Bronchial epithelial cell (primary cell): Measurements from ENCODE around the gene RGS19. TPM values are rescaled to one million over a fixed set of nuclear protein-coding genes. Genes with fewer than 3 reads are reported as not detected.

Source experiments
- DNase-seq: peaks from one replicate; pipeline ENCODE4 v3.0.0-alpha.2; 2010; ENCODE audit warnings: low read depth
- FAIRE-seq: peaks from 2 replicates; lab custom pipeline; 2011; peaks lifted over from hg19 to GRCh38; lab: Jason Lieb, UNC
- H3K27me3 ChIP-seq: 2 replicates; pipeline ENCODE4 v1.5.1; 2011; ENCODE audit warnings: low read length; ENCODE audit not compliant: control insufficient read depth, insufficient read depth
- H3K36me3 ChIP-seq: 2 replicates; pipeline ENCODE4 v1.5.1; 2011; ENCODE audit warnings: low read length; ENCODE audit not compliant: control insufficient read depth, insufficient read depth
- H3K4me3 ChIP-seq: 2 replicates; pipeline ENCODE4 v1.5.1; 2011; ENCODE audit warnings: mild to moderate bottlenecking, low read depth, low read length, control low read depth
- CTCF ChIP-seq: IDR thresholded peaks from 2 replicates; pipeline ENCODE4 v1.5.1; 2011; ENCODE audit warnings: mild to moderate bottlenecking, moderate library complexity, low read length, control low read depth, inconsistent platforms; ENCODE audit not compliant: insufficient read depth, severe bottlenecking
- total RNA-seq: library from RNA; depleted of rRNA; stranded (reverse); fragments of >200 nt; gene quantifications from 2 replicates; pipeline ENCODE4 v1.2.1, GENCODE V29; 2014

The RGS19 gene
- total RNA-seq, 1 donor from 2014 or later, result 6.1 TPM

- Histone ChIP-seq H3K4me3 (peak within 1 kb of the TSS; percentile 36), H3K36me3 (no peaks in the 10 kb centered on the region), H3K27me3 (peaks cover 19% of the 10 kb centered on the region)
- FAIRE-seq, result no peak
- no peak for DNase-seq
- no peak for TF ChIP-seq CTCF
These were observed 4.7 kb upstream of the RGS19 start, which contains the start of gene LKAAEAR1 for GRCh38 chr20:64083804-64084684. LKAAEAR1 (minus strand) TSS chr20:64084398; CDS start chr20:64084219, 179 bp downstream.

- H3K36me3 ChIP-seq, result no peaks in the 10 kb centered on the region
- no peak for FAIRE-seq
These were observed 4.1 kb upstream of the RGS19 start for GRCh38 chr20:64083378-64083803.

GRCh38 chr20:64082820-64083377 lies 3.6 kb upstream of the RGS19 start:
- Histone ChIP-seq H3K36me3 (no peaks in the 10 kb centered on the region), H3K27me3 (peaks cover 18% of the 10 kb centered on the region), H3K4me3 (no peak overlapping the region)
- FAIRE-seq (no peak), DNase-seq (no peak)
- TF ChIP-seq CTCF, result no peak

More at GRCh38 chr20:64083378-64083803, 4.1 kb upstream of the RGS19 start:
- TF ChIP-seq CTCF, result peak; percentile 57
- Histone ChIP-seq H3K27me3 (peaks cover 18% of the 10 kb centered on the region), H3K4me3 (peak overlapping the region; percentile 36)
- peak; percentile 29 for DNase-seq

- DNase-seq (no peak), FAIRE-seq (no peak)
- no peak for TF ChIP-seq CTCF
- Histone ChIP-seq H3K4me3 (no peak overlapping the region), H3K27me3 (peaks cover 18% of the 10 kb centered on the region), H3K36me3 (no peaks in the 10 kb centered on the region)
These were observed 2.9 kb upstream of the RGS19 start for GRCh38 chr20:64082126-64082731.

- no peak for DNase-seq
- Histone ChIP-seq H3K27me3 (peaks cover 18% of the 10 kb centered on the region), H3K36me3 (no peaks in the 10 kb centered on the region), H3K4me3 (no peak overlapping the region)
- no peak for FAIRE-seq
- no peak for TF ChIP-seq CTCF
These were observed 2.3 kb upstream of the RGS19 start for GRCh38 chr20:64081624-64081964.
